ENCODE data around the gene CCDC91.

Gene CCDC91

GRCh38 chr12:28190321-28191050 lies at the start of gene CCDC91:
Gene CCDC91 (plus strand): TSS chr12:28190456. CDS start chr12:28257216, 66,760 bp downstream.
- H3K4me3 ChIP-seq (ENCODE audit: control insufficient read depth, low read depth, low read length), result peak within 1 kb of the TSS; percentile 79
- DNase-seq (ENCODE audit: low read depth), result peak; percentile 82
- TF ChIP-seq CTCF (conservative IDR thresholded peaks at IDR 0.05; ENCODE audit: control insufficient read depth, insufficient read depth, low read depth, low read length), result no peak

- no peak overlapping the region for H3K4me3 ChIP-seq (ENCODE audit: control insufficient read depth, low read depth, low read length)
- no peak for TF ChIP-seq CTCF (conservative IDR thresholded peaks at IDR 0.05; ENCODE audit: control insufficient read depth, insufficient read depth, low read depth, low read length)
- DNase-seq (ENCODE audit: low read depth), result no peak
Observed at GRCh38 chr12:28144059-28144458, 46.2 kb upstream of the CCDC91 start.

GRCh38 chr12:28144532-28144931 lies 45.7 kb upstream of the CCDC91 start:
- no peak for DNase-seq (ENCODE audit: low read depth)
- no peak for TF ChIP-seq CTCF (conservative IDR thresholded peaks at IDR 0.05; ENCODE audit: control insufficient read depth, insufficient read depth, low read depth, low read length)
- H3K4me3 ChIP-seq (ENCODE audit: control insufficient read depth, low read depth, low read length), result no peak overlapping the region

- no peak for TF ChIP-seq CTCF (conservative IDR thresholded peaks at IDR 0.05; ENCODE audit: control insufficient read depth, insufficient read depth, low read depth, low read length)
- no peak overlapping the region for H3K4me3 ChIP-seq (ENCODE audit: control insufficient read depth, low read depth, low read length)
- DNase-seq (ENCODE audit: low read depth), result no peak
Observed at GRCh38 chr12:28145216-28145615, 45.0 kb upstream of the CCDC91 start.

GRCh38 chr12:28149279-28149678 lies 41.0 kb upstream of the CCDC91 start:
- TF ChIP-seq CTCF (conservative IDR thresholded peaks at IDR 0.05; ENCODE audit: control insufficient read depth, insufficient read depth, low read depth, low read length), result no peak
- DNase-seq (ENCODE audit: low read depth), result no peak
- no peak overlapping the region for H3K4me3 ChIP-seq (ENCODE audit: control insufficient read depth, low read depth, low read length)

GRCh38 chr12:28156362-28156761 lies 33.9 kb upstream of the CCDC91 start:
- no peak for TF ChIP-seq CTCF (conservative IDR thresholded peaks at IDR 0.05; ENCODE audit: control insufficient read depth, insufficient read depth, low read depth, low read length)
- H3K4me3 ChIP-seq (ENCODE audit: control insufficient read depth, low read depth, low read length), result no peak overlapping the region
- no peak for DNase-seq (ENCODE audit: low read depth)
